Mesangial cell (primary cell): Measurements from ENCODE around the gene LRRC32. TPM values are rescaled to one million over a fixed set of nuclear protein-coding genes. Genes with fewer than 3 reads are reported as not detected.

Experiments
- total RNA-seq: library from RNA; depleted of rRNA; stranded (reverse); fragments of >200 nt; gene quantifications from 2 replicates; pipeline ENCODE4 v1.2.3, GENCODE V29; 2015

LRRC32 gene, protein sequence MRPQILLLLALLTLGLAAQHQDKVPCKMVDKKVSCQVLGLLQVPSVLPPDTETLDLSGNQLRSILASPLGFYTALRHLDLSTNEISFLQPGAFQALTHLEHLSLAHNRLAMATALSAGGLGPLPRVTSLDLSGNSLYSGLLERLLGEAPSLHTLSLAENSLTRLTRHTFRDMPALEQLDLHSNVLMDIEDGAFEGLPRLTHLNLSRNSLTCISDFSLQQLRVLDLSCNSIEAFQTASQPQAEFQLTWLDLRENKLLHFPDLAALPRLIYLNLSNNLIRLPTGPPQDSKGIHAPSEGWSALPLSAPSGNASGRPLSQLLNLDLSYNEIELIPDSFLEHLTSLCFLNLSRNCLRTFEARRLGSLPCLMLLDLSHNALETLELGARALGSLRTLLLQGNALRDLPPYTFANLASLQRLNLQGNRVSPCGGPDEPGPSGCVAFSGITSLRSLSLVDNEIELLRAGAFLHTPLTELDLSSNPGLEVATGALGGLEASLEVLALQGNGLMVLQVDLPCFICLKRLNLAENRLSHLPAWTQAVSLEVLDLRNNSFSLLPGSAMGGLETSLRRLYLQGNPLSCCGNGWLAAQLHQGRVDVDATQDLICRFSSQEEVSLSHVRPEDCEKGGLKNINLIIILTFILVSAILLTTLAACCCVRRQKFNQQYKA
- 2.4 and 43.4 TPM in 2 replicates for total RNA-seq

DNA sequence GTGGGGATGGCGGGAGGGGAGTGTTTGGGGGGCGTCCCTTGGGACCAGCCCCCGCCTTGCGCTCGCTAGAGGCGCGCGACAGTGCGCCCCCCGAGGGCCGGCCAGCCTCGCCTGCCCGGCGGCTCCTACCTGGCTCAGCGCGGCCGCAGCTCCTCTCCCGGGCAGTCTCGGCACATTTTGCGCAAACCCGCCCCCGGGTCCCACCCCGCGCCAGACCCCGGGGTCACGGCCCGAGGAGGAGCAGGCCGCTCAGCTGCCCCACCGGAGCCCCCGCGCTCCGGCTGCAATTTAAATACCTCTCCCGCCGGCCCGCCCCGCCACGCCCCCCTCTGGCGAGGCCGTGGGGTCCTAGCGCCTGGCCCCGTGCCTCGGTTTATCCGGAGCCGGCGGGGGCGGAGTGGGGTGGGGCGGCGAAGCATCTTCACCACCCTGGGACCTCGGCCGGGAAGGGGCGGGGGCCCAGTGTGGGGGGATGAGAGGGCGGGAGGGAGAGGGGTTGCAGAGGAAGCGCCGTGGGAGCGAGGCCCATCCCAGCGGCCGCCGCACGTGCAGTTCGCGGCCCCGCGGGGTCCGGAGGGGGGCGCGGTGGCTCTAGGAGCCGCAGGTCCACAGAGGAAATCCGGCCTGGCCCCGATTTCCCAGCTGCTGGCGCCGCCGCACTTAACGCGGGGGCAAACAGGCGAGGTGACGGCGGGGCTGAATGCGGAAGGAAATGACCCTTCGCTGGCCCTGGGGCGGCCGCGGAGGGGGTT is at the start of gene LRRC32:
LRRC32 (minus strand) TSS at position 263 of the 752 bp plus-strand sequence. CDS start 4,793 bp downstream, outside the sequence.

Other genes starting within 250 kb of the LRRC32 start
- gene EMSY, start 225.7 kb downstream of the LRRC32 start, total RNA-seq: 14.3 and 14.6 TPM in 2 replicates
- gene TSKU, start 112.6 kb upstream of the LRRC32 start, total RNA-seq: 42.9 and 52.6 TPM in 2 replicates
- gene ACER3, start 190.2 kb upstream of the LRRC32 start, total RNA-seq: 10.6 and 14.3 TPM in 2 replicates